ENCODE measurements around the gene MXRA7.
"Not testable (repeated sequence)": the region's sequence is repeated elsewhere in the genome, so short reads cannot be mapped to it uniquely, and the experiment has no call there.

The MXRA7 gene

GRCh38 chr17:76643553-76644148 lies 67.1 kb downstream of the MXRA7 start, which contains the start of gene ST6GALNAC1:
ST6GALNAC1 (minus strand) TSS chr17:76643757; CDS start chr17:76643638, 119 bp downstream.
- DNase-seq (ENCODE audit: low read depth in 2 of 2) = no peak

GRCh38 chr17:76642994-76643393 lies 67.8 kb downstream of the MXRA7 start:
- DNase-seq (ENCODE audit: low read depth in 2 of 2) = no peak

- no peak for DNase-seq (ENCODE audit: low read depth in 2 of 2)
These were observed 68.7 kb downstream of the MXRA7 start for GRCh38 chr17:76642032-76642561.

GRCh38 chr17:76641501-76641900 lies 69.3 kb downstream of the MXRA7 start:
- no peak for DNase-seq (ENCODE audit: low read depth in 2 of 2)

- no peak for DNase-seq (ENCODE audit: low read depth in 2 of 2)
These were observed 70.0 kb downstream of the MXRA7 start for GRCh38 chr17:76640550-76641380.

- no peak for DNase-seq (ENCODE audit: low read depth in 2 of 2)
These were observed 72.5 kb downstream of the MXRA7 start for GRCh38 chr17:76638263-76638662.

GRCh38 chr17:76636486-76637206 lies 74.1 kb downstream of the MXRA7 start:
- DNase-seq (ENCODE audit: low read depth in 2 of 2) = not testable (repeated sequence)

- no peak for DNase-seq (ENCODE audit: low read depth in 2 of 2)
These were observed 75.0 kb downstream of the MXRA7 start for GRCh38 chr17:76635659-76636360.

- DNase-seq (ENCODE audit: low read depth in 2 of 2) = no peak
These were observed 75.7 kb downstream of the MXRA7 start for GRCh38 chr17:76635039-76635438.

- DNase-seq (ENCODE audit: low read depth in 2 of 2) = no peak
These were observed 77.0 kb downstream of the MXRA7 start for GRCh38 chr17:76633628-76634328.

GRCh38 chr17:76631821-76632565 lies 78.8 kb downstream of the MXRA7 start:
- DNase-seq (ENCODE audit: low read depth in 2 of 2) = no peak

GRCh38 chr17:76630151-76630550 lies 80.6 kb downstream of the MXRA7 start:
- no peak for DNase-seq (ENCODE audit: low read depth in 2 of 2)

All from stimulated activated CD4-positive, alpha-beta T cell treated with anti-CD3 and anti-CD28 coated beads, Interleukin-1b, Interleukin-23, amount 100 ng/mL, for 1 hour (primary cell).